Dermis microvascular lymphatic vessel endothelial cell (primary cell): ENCODE results near the gene PDCD1. TPM values are rescaled to one million over a fixed set of nuclear protein-coding genes. Genes with fewer than 3 reads are reported as not detected.
"Not testable (repeated sequence)": the region's sequence is repeated elsewhere in the genome, so short reads cannot be mapped to it uniquely, and the experiment has no call there.

Experiments
- DNase-seq, 2 donors: peaks; one replicate each; pipeline versions ENCODE4 v3.0.0 to v3.0.0-alpha.2; 2010; ENCODE audit warnings: low read depth in 2 of 2
- total RNA-seq: library from RNA; depleted of rRNA; stranded (reverse); fragments of >200 nt; gene quantifications from 2 replicates; pipeline ENCODE4 v1.2.1, GENCODE V29; 2014

Gene PDCD1
- total RNA-seq, 1 donor from 2014 or later, result not detected

DNA sequence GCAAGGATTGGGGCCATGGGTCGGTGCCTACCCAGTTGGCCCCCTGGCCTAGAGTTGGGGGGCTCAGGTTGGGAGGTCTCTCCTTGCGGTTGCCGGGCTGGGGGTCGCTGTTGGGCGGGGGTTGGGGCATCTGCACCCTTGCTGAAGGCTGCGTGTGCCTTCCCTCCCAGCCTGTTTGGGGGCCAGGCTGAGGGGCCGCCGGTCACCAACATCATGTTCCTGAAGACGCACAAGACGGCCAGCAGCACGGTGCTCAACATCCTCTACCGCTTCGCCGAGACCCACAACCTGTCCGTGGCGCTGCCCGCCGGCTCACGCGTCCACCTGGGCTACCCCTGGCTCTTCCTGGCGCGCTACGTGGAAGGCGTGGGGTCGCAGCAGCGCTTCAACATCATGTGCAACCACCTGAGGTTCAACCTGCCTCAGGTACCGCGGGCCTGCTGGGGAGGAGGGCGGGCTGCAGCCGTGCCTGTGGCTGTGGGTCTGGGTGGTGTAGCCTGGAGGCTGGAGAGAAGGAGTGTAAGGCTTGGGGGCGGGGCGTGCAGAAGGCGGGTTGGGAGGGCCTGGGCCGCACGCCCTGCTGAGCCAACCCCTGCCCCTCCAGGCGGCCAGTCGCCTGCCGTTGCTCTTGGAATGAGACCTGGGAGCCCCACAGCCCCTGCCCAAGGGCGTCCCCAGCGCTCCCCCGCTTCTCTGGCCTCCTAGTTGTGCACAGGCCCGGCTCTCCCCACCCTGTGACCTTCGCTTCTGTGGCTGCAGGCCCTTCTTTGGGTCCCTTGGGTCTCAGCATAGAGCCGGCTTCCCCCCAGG, 56.9 kb downstream of the PDCD1 start:
- DNase-seq, result no peak

GRCh38 chr2:241800198-241800903, 58.3 kb downstream of the PDCD1 start:
- not testable (repeated sequence) for DNase-seq

Other genes with a start within 250 kb of the PDCD1 start
- 36.5 and 44.8 TPM in 2 replicates for gene THAP4, start 221.7 kb downstream of the PDCD1 start, total RNA-seq
- 32.6 and 74.8 TPM in 2 replicates for gene ATG4B, start 221.2 kb downstream of the PDCD1 start, total RNA-seq
- 30.0 and 45.7 TPM in 2 replicates for gene DTYMK, start 172.1 kb downstream of the PDCD1 start, total RNA-seq
- 16.7 and 27.4 TPM in 2 replicates for gene ING5, start 156.9 kb downstream of the PDCD1 start, total RNA-seq
- gene D2HGDH, start 124.3 kb downstream of the PDCD1 start, total RNA-seq, result 10.9 and 15.0 TPM in 2 replicates
- gene GAL3ST2, start 82.1 kb downstream of the PDCD1 start, total RNA-seq, result not detected in 2 replicates
- gene NEU4, start 49.7 kb downstream of the PDCD1 start, total RNA-seq, result 0.13 TPM in 1 of 2 replicates, not detected in the other
- not detected in 2 replicates for gene RTP5, start 10.8 kb upstream of the PDCD1 start, total RNA-seq